ENCODE data around the gene DBF4B.
A peak's percentile ranks its signal among the peaks of the same experiment; 100 is the strongest.
"Not testable (repeated sequence)": the region's sequence is repeated elsewhere in the genome, so short reads cannot be mapped to it uniquely, and the experiment has no call there.

Gene DBF4B, protein sequence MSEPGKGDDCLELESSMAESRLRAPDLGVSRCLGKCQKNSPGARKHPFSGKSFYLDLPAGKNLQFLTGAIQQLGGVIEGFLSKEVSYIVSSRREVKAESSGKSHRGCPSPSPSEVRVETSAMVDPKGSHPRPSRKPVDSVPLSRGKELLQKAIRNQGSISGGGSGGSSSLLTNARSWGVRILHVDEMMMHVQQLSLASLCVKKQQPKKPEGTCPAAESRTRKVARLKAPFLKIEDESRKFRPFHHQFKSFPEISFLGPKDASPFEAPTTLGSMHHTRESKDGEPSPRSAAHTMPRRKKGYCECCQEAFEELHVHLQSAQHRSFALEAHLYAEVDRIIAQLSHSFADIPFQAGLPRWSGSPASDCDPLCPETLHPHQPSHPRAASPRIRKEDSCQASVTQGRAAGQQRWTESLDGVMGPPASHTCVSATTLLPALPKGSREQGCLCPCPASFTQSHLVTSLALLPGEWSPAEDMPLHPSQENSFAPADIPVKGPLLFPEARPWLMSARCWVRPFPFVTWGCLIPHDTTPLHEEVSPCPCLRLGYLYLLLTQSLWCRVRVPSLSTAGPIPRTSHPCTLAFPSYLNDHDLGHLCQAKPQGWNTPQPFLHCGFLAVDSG

DNA sequence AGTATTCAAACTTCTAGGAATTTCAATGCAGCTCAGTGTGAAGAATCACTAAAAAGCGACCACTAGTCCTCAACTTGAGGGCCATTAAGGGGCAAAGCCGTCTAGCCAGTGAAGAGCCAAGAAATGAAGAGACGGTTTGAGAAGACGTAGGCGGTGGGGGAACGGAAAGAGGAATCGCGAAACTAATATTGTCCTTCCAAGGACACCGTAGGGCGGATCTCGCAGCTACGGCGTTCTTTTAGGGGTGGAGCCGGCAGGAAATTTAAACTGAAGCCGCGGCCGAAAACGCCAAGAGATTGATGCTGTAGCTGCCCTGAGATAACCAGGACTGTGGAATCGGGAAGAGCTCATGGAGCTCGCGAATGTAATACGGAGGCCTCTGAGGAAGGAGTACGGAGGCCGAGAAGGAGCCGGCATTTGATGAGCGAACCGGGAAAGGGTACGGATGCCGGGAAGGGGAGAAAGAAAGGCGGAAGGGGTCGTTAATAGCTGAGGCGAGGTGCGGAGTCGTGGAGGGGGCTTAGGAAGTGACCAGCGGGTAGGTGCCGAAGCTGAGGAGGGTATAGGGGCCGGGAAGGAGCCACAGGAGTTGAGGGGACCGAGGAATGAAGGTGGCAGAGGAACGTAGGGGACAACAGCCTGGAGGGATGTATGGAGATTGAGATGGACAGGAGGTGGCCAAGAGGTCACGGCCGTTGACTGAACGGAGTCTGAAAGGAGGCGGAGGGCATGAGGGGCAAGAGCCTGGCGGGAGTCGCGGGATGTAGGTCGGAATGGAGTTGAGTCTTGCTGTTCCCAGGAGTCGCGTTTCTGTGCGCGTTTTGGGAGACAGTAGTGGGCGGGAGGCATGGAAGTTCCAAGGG lies at the start of gene DBF4B:
Gene DBF4B (plus strand): TSS at position 265 of the 863 bp plus-strand sequence. CDS start 156 bp downstream, at position 421.
- peak; percentile 86 for DNase-seq

- no peak for DNase-seq
Observed at GRCh38 chr17:44661835-44662234, 46.6 kb upstream of the DBF4B start.

- no peak for DNase-seq
Observed at GRCh38 chr17:44663095-44663494, 45.4 kb upstream of the DBF4B start.

DNA sequence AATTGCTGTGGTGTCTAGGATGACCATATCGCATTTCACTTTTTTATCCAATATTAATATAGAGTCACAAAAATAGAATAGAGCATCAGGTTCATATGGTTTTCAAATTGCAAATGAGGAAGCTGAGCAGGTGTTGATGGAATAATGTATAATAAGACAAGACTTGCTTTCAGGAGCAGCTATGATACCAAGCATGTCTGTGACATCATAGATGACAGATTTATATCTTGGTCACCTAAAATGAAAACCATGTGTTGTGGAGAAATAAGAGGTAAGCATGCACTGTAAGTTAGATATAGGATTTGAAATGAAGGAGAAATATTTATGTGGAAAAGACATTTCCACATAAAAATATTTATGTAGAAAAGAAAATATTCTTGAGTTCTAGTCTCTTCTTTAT lies 43.6 kb upstream of the DBF4B start:
- no peak for DNase-seq

DNA sequence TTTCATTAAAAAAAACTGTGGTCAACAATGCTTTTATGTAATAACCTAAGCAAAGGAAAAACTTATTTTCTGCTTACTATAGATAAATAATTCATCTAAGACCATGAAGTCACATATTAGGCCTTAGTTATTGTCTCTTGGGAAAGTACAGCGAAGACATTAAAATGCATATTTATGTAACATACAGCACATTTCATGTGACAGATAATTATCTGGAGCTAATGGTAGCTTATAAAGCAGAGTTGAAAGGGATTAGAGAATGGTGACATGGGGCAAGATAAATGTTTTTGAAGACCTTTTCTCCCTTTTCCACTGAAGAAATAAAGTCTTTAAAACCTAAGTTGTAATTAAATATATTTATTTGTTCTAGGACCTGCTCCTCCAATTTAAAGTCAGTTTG lies 42.5 kb upstream of the DBF4B start:
- DNase-seq, result no peak

GRCh38 chr17:44672479-44673093 lies 35.9 kb upstream of the DBF4B start:
- DNase-seq, result no peak

DNA sequence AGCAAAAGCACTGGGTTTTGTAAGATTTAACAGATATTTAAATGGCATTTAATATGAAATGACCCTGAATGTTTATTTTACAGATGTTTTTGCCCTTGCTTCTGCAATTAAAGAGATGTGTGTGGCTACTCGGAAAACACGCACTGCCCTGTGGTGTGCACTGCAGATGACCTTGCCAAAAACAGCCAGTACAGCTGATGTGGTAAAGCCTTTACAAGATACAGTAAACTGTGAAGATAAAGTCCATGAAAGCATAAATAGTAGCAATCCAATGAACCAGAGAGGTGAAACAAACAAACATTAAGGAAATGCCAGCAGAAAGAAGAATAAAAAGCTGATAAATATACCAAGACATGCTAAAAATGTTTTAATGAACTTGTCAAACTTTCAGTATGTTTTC lies 34.6 kb upstream of the DBF4B start:
- no peak for DNase-seq

DNA sequence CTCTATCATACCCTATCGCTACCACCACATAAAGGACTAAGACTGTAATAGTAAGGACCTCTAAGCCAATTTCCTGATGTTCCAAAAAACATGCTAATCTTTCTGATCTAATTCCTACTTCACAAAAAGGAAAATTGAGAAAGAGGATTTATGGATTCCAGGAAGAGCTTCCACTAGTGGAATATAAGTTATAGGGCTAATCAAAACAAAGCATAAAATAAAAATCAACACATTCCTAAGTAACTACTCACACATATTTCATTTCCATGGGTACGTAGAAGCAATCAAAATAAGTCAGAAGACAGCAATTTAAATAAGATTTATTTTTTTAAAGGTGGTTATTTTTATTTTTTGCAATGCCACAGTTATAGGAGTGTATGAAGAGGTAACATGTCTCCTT lies 31.3 kb upstream of the DBF4B start:
- no peak for DNase-seq

DNA sequence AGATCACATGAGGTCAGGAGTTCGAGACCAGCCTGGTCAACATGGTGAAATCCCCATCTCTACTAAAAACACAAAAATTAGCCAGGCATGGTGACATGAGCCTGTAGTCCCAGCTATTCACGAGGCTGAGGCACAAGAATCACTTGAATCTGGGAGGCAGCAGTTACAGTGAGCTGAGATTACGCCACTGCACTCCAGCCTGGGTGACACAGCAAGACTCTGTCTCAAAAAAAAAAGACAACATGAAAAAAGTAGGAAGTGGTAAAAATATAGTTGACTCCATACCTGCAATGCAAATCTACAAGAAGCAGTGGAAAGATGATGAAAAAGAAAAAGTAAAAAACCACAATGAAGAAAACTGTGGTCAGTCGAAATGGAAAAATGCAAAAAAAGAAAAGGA lies 25.2 kb upstream of the DBF4B start:
- not testable (repeated sequence) for DNase-seq

DNA sequence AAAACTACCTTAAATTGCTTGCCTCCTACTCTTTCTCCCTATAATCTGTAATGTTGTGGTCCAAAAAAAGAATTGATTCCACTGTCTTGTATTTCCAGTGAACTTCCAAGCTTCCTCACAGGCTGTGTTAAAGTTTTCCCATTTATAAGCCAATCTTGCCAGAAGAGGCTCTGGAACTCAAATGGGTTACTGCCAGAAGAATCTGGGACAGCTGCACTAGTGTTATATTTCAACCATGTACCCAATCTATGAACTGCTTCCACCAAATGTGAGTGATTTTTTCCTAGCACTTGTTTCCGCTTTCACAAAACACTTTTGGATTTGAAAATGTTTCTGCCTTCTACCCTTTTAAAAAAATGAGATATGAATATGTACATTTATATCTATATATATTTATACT lies 20.7 kb upstream of the DBF4B start:
- DNase-seq, result no peak

- no peak for DNase-seq
Observed at GRCh38 chr17:44688200-44688599, 20.3 kb upstream of the DBF4B start.

DNA sequence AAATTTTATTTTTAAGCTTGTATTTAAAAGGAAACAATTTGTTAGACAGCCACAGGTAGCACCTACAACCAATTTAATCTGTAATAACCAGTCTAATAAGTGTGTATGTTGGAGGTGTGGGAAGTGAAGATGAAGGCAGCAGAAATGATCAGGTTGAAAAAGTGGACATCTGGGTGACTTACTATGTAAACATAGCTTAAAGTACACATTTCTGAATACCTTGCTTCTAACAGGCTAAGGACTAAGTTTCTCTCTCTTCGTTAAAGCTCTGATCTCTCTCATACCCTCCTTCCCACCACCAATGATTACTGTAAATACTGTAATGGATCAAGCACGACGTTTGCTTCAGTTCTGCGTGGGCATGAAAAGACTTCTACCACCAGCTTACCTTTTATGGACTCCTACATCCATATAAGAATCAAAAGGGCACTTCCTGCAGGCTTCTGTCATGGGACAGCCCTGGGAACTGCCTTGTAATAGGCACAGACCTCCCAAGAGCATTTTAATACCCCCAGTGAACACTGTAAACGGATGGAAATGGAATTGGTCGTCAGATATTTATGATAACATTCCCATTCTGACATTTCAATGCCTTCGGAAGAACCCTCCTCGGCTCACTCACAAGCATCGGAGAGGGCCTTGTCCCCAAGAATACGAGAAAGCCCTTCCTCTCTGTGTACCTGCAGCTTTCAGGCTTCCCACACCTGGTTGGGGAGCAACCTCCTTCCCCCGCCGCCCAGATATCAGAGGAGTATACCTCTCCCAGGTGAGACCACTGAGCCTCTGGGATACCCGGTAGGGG lies 19.6 kb upstream of the DBF4B start:
- DNase-seq, result peak; percentile 32

DNA sequence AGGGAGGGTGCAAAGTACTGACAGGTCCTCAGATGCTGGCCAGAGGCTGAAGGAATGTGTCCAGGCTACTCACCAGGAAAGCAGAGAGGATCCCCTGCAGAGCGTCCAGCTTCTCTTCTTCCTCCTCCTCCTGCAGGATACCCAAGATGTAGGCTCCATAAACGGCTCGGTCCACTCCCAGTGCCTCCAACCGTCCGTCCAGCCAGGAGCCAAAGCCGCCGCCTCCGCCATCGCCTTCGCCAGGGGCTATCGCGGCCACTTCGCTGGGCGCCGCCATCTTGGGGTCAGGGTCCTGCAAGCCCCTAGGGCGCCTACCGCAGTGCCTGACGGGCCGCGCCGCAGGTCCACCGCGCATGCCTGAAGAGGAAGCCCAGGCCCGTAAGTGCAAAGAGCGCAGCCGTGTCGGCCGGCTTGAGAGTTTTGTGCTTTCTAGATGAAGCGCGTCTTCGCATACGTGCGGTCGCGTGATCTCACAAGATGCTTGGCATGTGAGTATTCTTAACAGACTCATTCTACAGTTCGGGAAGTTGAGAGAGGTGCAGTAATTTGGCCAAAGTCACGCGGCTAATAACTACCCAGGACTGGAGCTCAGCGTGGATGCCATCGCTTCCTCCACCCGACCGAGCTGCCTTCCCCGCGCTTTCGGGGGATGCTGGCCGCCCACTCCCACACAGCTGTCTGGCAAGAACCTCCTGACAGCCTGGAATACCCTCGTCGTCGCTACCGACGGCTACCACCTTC lies 18.8 kb upstream of the DBF4B start, which contains the start of gene CCDC43:
Gene CCDC43 (minus strand): TSS at position 300 of the 741 bp plus-strand sequence. CDS start 23 bp downstream, at position 277.
- peak; percentile 92 for DNase-seq

GRCh38 chr17:44690746-44691306 lies 17.6 kb upstream of the DBF4B start:
- DNase-seq, result peak; percentile 24

- no peak for DNase-seq
Observed at GRCh38 chr17:44693609-44694008, 14.9 kb upstream of the DBF4B start.

GRCh38 chr17:44700288-44700687 lies 8.2 kb upstream of the DBF4B start:
- not testable (repeated sequence) for DNase-seq

GRCh38 chr17:44707755-44708400 lies 587 bp upstream of the DBF4B start:
- DNase-seq, result no peak

DNA sequence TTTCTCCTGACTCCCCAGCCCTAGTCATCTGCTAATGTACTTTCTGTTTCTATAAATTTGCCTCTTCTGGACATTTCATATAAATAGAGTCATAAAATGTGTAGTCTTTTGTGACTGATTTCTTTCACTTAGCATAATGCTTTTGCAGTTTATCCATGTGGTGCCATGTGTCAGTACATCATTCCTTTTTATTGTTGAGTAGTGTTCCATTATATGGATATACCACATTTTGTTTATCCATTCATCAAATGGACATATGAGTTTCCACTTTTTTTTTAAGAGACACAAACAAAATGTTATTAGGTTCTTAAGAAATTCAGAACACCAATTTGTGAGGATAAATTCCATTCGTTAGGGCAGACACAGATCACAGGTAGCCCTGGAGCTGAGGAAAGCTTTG lies 11.0 kb downstream of the DBF4B start:
- DNase-seq, result no peak

DNA sequence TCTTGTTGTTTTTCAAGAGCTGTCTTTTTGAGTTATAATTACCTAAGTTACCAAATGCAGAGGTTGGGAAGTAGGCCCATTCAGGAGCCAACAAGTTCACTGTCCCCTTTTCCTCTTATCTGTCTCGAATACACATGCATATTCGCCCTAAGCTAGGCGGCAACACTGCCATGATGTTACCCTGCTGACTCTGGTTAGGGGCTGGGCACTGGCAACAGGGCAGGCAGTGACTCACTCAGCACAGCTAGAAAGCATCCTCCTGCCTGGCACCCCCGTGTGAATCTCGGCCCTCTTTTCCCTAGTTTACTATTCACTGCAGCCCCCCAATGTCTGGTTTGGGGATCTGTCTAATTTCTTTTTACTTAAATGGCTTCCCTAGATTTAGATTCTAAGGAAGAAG lies 13.8 kb downstream of the DBF4B start:
- no peak for DNase-seq

GRCh38 chr17:44726121-44726520 lies 17.7 kb downstream of the DBF4B start:
- not testable (repeated sequence) for DNase-seq
